MCF 10A (cell line): Measurements from ENCODE around the gene OR10AD1. TPM values are rescaled to one million over a fixed set of nuclear protein-coding genes. Genes with fewer than 3 reads are reported as not detected.

Source experiments
- BruUV-seq: library from RNA; stranded (reverse); fragments of 400-500 nt; replicated peaks from 2 replicates; lab custom pipeline; 2021; lab: Mats Ljungman, UMichigan
- CTCF ChIA-PET: fragments of 300-600 bp; sonication (Branson Sonifier 250); formaldehyde crosslinking; extraction: SDS; loops from one replicate; lab custom pipeline; 2021; ENCODE audit warnings: antibody characterized with exemption, inconsistent platforms; lab: Yijun Ruan, JAX
- POLR2A ChIA-PET: fragments of 300-600, 350-650 bp; sonication (Branson Sonifier 250); formaldehyde crosslinking; extraction: SDS; loops from one replicate; lab custom pipeline; 2020; ENCODE audit warnings: antibody characterized with exemption, inconsistent platforms; lab: Yijun Ruan, JAX
- DNase-seq: peaks from one replicate; pipeline ENCODE4 v3.0.0-alpha.2; 2018; ENCODE audit not compliant: unreplicated experiment
- H3K27ac Mint-ChIP-seq: one replicate; pipeline ENCODE4 v1.8.0; 2022; ENCODE audit warnings: mild to moderate bottlenecking, low read depth, mixed read lengths; ENCODE audit not compliant: unreplicated experiment
- H3K27me3 Mint-ChIP-seq: one replicate; pipeline ENCODE4 v1.8.0; 2022; ENCODE audit warnings: mixed read lengths; ENCODE audit not compliant: insufficient read depth, unreplicated experiment
- H3K36me3 Mint-ChIP-seq: one replicate; pipeline ENCODE4 v1.8.0; 2022; ENCODE audit warnings: mild to moderate bottlenecking, moderate library complexity, mixed read lengths; ENCODE audit not compliant: insufficient read depth, unreplicated experiment
- H3K4me1 Mint-ChIP-seq: one replicate; pipeline ENCODE4 v1.8.0; 2022; ENCODE audit warnings: mixed read lengths; ENCODE audit not compliant: insufficient read depth, unreplicated experiment
- H3K4me3 Mint-ChIP-seq: one replicate; pipeline ENCODE4 v1.8.0; 2022; ENCODE audit warnings: mild to moderate bottlenecking, moderate library complexity, mixed read lengths; ENCODE audit not compliant: unreplicated experiment
- H3K9me3 Mint-ChIP-seq: one replicate; pipeline ENCODE4 v1.8.0; 2022; ENCODE audit warnings: mixed read lengths; ENCODE audit not compliant: unreplicated experiment
- intact Hi-C: fragments of 100-400 bp; cut with micrococcal nuclease; formaldehyde crosslinking; loops from 2 replicates; pipeline ENCODE4 v1.14.1; 2022
- total RNA-seq: library from RNA; stranded (reverse); gene quantifications from 2 replicates; pipeline ENCODE4 v1.2.3, GENCODE V29; 2022
- TF ChIP-seq, protein P1 (sequence below): fragments of 200-600 bp; IDR thresholded peaks from one replicate; pipeline ENCODE4 v1.8.0; 2022; ENCODE audit warnings: antibody characterized with exemption, mild to moderate bottlenecking; ENCODE audit not compliant: unreplicated experiment

Gene OR10AD1
- total RNA-seq, 1 experiment from 2014 or later: not detected

- intact Hi-C loops: loop anchor here (5.0 kb wide), 1 partner anchor 226 kb away; the partner anchor contains the start of gene TMEM106C
- Mint-ChIP-seq H3K4me1 (peaks cover 5% of the 10 kb centered on the region), H3K27ac (no peak overlapping the region), H3K9me3 (no peaks in the 10 kb centered on the region), H3K36me3 (no peaks in the 10 kb centered on the region), H3K27me3 (peaks cover 58% of the 10 kb centered on the region), H3K4me3 (no peak overlapping the region)
- BruUV-seq: no TSS peak
- TF ChIP-seq, protein P1, sequence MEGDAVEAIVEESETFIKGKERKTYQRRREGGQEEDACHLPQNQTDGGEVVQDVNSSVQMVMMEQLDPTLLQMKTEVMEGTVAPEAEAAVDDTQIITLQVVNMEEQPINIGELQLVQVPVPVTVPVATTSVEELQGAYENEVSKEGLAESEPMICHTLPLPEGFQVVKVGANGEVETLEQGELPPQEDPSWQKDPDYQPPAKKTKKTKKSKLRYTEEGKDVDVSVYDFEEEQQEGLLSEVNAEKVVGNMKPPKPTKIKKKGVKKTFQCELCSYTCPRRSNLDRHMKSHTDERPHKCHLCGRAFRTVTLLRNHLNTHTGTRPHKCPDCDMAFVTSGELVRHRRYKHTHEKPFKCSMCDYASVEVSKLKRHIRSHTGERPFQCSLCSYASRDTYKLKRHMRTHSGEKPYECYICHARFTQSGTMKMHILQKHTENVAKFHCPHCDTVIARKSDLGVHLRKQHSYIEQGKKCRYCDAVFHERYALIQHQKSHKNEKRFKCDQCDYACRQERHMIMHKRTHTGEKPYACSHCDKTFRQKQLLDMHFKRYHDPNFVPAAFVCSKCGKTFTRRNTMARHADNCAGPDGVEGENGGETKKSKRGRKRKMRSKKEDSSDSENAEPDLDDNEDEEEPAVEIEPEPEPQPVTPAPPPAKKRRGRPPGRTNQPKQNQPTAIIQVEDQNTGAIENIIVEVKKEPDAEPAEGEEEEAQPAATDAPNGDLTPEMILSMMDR: no peak
- DNase-seq: no peak
- CTCF ChIA-PET: interaction anchor here (0.6 to 4.0 kb wide), 9 partner anchors 10 to 472 kb away, joined by 3 to 30 read pairs (median 4); no protein-coding TSS in a partner anchor
- POLR2A ChIA-PET: interaction anchor here (1.5 kb wide), 1 partner anchor 9 kb away, joined by 6 read pairs; no protein-coding TSS in a partner anchor
Observed at GRCh38 chr12:48187916-48188695, 15.0 kb downstream of the OR10AD1 start.

DNA sequence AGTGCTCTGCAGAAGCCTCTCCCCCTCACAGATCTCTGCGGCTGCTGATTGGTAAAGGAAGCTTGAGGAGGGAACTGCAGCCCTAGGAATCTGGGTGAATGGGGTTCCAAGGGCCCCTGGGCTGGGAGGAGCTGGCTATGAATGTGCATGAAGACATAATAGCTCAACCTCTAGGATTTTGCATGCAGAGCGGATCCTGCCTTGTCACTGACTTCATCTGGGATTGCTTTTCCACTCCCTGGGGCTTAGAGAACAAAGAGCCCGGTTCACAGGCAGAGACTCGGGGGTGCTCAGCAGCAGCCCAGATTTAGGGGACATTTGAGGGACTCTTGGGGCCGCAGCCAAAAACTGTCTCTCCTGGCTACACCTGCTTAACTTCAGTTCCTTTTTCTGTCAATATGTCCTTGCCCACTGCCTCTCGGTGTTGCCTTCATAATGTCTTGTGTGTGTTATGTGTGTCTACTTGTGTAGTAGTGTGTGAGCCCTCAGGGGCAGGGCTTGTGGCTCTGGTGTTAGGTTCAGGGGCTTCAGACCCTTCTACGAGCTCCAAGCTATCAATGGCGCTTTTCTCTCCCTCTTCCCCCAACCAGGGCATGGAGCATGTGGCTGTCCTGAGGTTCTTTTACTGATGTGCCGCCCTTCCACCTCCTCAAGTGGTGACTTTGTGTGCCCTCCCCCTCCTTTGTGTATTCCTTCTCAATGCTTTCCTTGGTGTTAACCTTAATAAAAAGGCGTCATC is 17.7 kb downstream of the OR10AD1 start:
- POLR2A ChIA-PET: interaction anchor here (0.6 kb wide), 1 partner anchor 805 kb away, joined by 3 read pairs; no protein-coding TSS in a partner anchor
- TF ChIP-seq, protein P1: no peak
- CTCF ChIA-PET: interaction anchor here (2.4 kb wide), 1 partner anchor 432 kb away, joined by 6 read pairs; no protein-coding TSS in a partner anchor
- intact Hi-C loops: loop anchor here (5.0 kb wide), 1 partner anchor 223 kb away; the partner anchor contains the start of gene TMEM106C
- no peak overlapping the region for H3K4me3 Mint-ChIP-seq
- H3K9me3 Mint-ChIP-seq: no peaks in the 10 kb centered on the region
- no peak for DNase-seq
- H3K27ac Mint-ChIP-seq: no peak overlapping the region
- H3K4me1 Mint-ChIP-seq: peaks cover 5% of the 10 kb centered on the region
- no peaks in the 10 kb centered on the region for H3K36me3 Mint-ChIP-seq
- no TSS peak for BruUV-seq
- H3K27me3 Mint-ChIP-seq: peaks cover 66% of the 10 kb centered on the region

DNA sequence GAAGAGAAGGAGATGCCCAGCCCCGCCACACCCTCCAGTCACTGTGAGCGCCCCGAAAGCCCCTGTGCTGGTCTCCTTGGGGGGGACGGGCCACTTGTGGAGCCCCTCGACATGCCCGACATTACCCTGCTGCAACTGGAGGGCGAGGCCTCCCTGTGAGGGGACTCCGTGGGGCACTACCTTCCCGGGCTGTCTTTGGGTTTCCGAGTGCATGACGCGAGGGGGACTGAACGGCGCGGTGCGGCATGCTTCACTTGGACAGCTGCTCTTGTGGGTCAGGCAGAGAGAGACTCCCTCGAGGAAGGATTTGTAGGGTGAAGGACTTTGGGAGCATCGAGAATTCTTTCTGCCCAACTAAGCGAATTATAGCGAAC is 18.6 kb downstream of the OR10AD1 start:
- Mint-ChIP-seq H3K36me3 (no peaks in the 10 kb centered on the region), H3K4me1 (peaks cover 5% of the 10 kb centered on the region), H3K4me3 (no peak overlapping the region), H3K27ac (no peak overlapping the region), H3K9me3 (no peaks in the 10 kb centered on the region), H3K27me3 (peaks cover 67% of the 10 kb centered on the region)
- intact Hi-C loops: no loop called here
- DNase-seq: no peak
- no TSS peak for BruUV-seq
- CTCF ChIA-PET: no interaction called here
- POLR2A ChIA-PET: no interaction called here
- TF ChIP-seq, protein P1: no peak
